H4 (cell line): ENCODE measurements around the gene TCP10L. TPM values are rescaled to one million over a fixed set of nuclear protein-coding genes. Genes with fewer than 3 reads are reported as not detected.
"Not testable (repeated sequence)": the region's sequence is repeated elsewhere in the genome, so short reads cannot be mapped to it uniquely, and the experiment has no call there.

Experiments used
- DNase-seq: peaks from one replicate; pipeline ENCODE4 v3.0.0-alpha.2; 2015; ENCODE audit warnings: low spot score
- total RNA-seq: library from RNA; depleted of rRNA; stranded (reverse); fragments of >200 nt; shearing (Covaris generic); gene quantifications from 2 replicates; pipeline ENCODE4 v1.2.3, GENCODE V29; 2014; rRNA removed

The TCP10L gene
- total RNA-seq, result not detected in 2 replicates

- DNase-seq, result no peak
These were observed at the start of gene TCP10L for GRCh38 chr21:32585042-32585710. TCP10L (minus strand) TSS chr21:32585523; CDS start chr21:32584304, 1,219 bp downstream.

- no peak for DNase-seq
These were observed 41.4 kb upstream of the TCP10L start for GRCh38 chr21:32626621-32627196.

GRCh38 chr21:32618218-32618617 is 32.9 kb upstream of the TCP10L start:
- not testable (repeated sequence) for DNase-seq

- no peak for DNase-seq
These were observed 28.2 kb upstream of the TCP10L start for GRCh38 chr21:32613436-32614043.

GRCh38 chr21:32612999-32613337 is 27.6 kb upstream of the TCP10L start:
- no peak for DNase-seq

GRCh38 chr21:32612075-32612998 is 27.0 kb upstream of the TCP10L start, which contains the start of gene CFAP298:
CFAP298 (minus strand) TSS chr21:32612377; CDS start chr21:32612243, 134 bp downstream.
- DNase-seq, result peak; percentile 92

- no peak for DNase-seq
These were observed 26.2 kb upstream of the TCP10L start for GRCh38 chr21:32611471-32611997.

- DNase-seq, result not testable (repeated sequence)
These were observed 25.6 kb upstream of the TCP10L start for GRCh38 chr21:32610940-32611339.

GRCh38 chr21:32608851-32609250 is 23.5 kb upstream of the TCP10L start:
- no peak for DNase-seq

- no peak for DNase-seq
These were observed 20.1 kb upstream of the TCP10L start for GRCh38 chr21:32605469-32605868.

GRCh38 chr21:32604464-32604863 is 19.1 kb upstream of the TCP10L start:
- DNase-seq, result no peak

GRCh38 chr21:32603131-32603530 is 17.8 kb upstream of the TCP10L start:
- DNase-seq, result no peak

GRCh38 chr21:32602099-32602498 is 16.8 kb upstream of the TCP10L start:
- no peak for DNase-seq

- DNase-seq, result no peak
These were observed 14.2 kb upstream of the TCP10L start for GRCh38 chr21:32599526-32599925.

GRCh38 chr21:32599091-32599490 is 13.8 kb upstream of the TCP10L start:
- no peak for DNase-seq

- DNase-seq, result no peak
These were observed 11.9 kb upstream of the TCP10L start for GRCh38 chr21:32597205-32597604.

- no peak for DNase-seq
These were observed 10.1 kb upstream of the TCP10L start for GRCh38 chr21:32595431-32595830.

GRCh38 chr21:32593690-32594089 is 8.4 kb upstream of the TCP10L start:
- no peak for DNase-seq

GRCh38 chr21:32592929-32593502 is 7.7 kb upstream of the TCP10L start:
- no peak for DNase-seq

- no peak for DNase-seq
These were observed 4.8 kb upstream of the TCP10L start for GRCh38 chr21:32590130-32590529.

GRCh38 chr21:32587651-32588050 is 2.3 kb upstream of the TCP10L start:
- no peak for DNase-seq
